Liver (tissue), 9 donors: Measurements from ENCODE around the gene USH2A. TPM values are rescaled to one million over a fixed set of nuclear protein-coding genes. Genes with fewer than 3 reads are reported as not detected.

Source experiments
- DNase-seq: peaks from one replicate; pipeline ENCODE4 v3.0.0-alpha.2; 2017; ENCODE audit warnings: low spot score
- H3K27ac ChIP-seq, 2 donors: one replicate each; pipeline ENCODE4 v1.7.0; 2013; ENCODE audit warnings: inconsistent platforms in 2 of 2, low read length in 2 of 2, control low read depth in 1 of 2, low read depth in 1 of 2, mild to moderate bottlenecking in 1 of 2
- H3K27me3 ChIP-seq, 4 donors: one replicate each; pipeline versions ENCODE4 v1.6.1 to v1.7.0; 2013; ENCODE audit warnings: low read length in 3 of 4, inconsistent platforms in 1 of 4, mild to moderate bottlenecking in 1 of 4, moderate library complexity in 1 of 4; ENCODE audit not compliant: control insufficient read depth in 4 of 4, insufficient read depth in 4 of 4
- H3K36me3 ChIP-seq, 4 donors: one replicate each; pipeline versions ENCODE4 v1.6.1 to v1.7.0; 2013; ENCODE audit warnings: low read length in 3 of 4, mild to moderate bottlenecking in 3 of 4, low read depth in 1 of 4, moderate library complexity in 1 of 4; ENCODE audit not compliant: control insufficient read depth in 4 of 4, insufficient read depth in 3 of 4
- H3K4me1 ChIP-seq, 4 donors: one replicate each; pipeline versions ENCODE4 v1.6.1 to v1.7.0; 2013; ENCODE audit warnings: low read length in 3 of 4, mild to moderate bottlenecking in 3 of 4, moderate library complexity in 1 of 4; ENCODE audit not compliant: control insufficient read depth in 4 of 4, insufficient read depth in 4 of 4
- H3K4me3 ChIP-seq, 3 donors: one replicate each; pipeline versions ENCODE4 v1.6.1 to v1.7.0; 2013; ENCODE audit warnings: low read length in 3 of 3, control low read depth in 1 of 3, low read depth in 1 of 3, mild to moderate bottlenecking in 1 of 3
- H3K9ac ChIP-seq, 2 donors: one replicate each; pipeline ENCODE4 v1.7.0; 2013; ENCODE audit warnings: low read length in 2 of 2, mild to moderate bottlenecking in 2 of 2, moderate library complexity in 2 of 2, control low read depth in 1 of 2, low read depth in 1 of 2
- H3K9me3 ChIP-seq, 4 donors: one replicate each; pipeline versions ENCODE4 v1.6.1 to v1.7.0; 2013; ENCODE audit warnings: low read length in 3 of 4; ENCODE audit not compliant: control insufficient read depth in 4 of 4
- CTCF ChIP-seq: fragments of 150-350 bp; IDR thresholded peaks from 2 replicates; pipeline ENCODE4 v1.5.1; 2017; ENCODE audit warnings: improper control_type of control experiment, low read depth, low read length; ENCODE audit not compliant: missing input control
- EGR1 ChIP-seq, 2 donors: IDR thresholded peaks; 2 replicates each; pipeline ENCODE4 v1.6.1; 2016 to 2018; ENCODE audit warnings: antibody characterized with exemption in 2 of 2, low read depth in 2 of 2
- FOXA2 ChIP-seq: IDR thresholded peaks from 2 replicates; pipeline ENCODE4 v1.6.1; 2016; ENCODE audit warnings: antibody characterized with exemption
- HNF4A ChIP-seq, 2 donors: conservative IDR thresholded peaks; 2 replicates each; pipeline ENCODE4 v1.6.1; 2016; ENCODE audit warnings: antibody characterized with exemption in 2 of 2, mild to moderate bottlenecking in 2 of 2
- JUND ChIP-seq, 2 donors: IDR thresholded peaks; 2 replicates each; pipeline ENCODE4 v1.6.1; 2016; ENCODE audit warnings: antibody characterized with exemption in 2 of 2
- MAX ChIP-seq: IDR thresholded peaks from 2 replicates; pipeline ENCODE4 v1.6.1; 2016; ENCODE audit warnings: antibody characterized with exemption
- NR2F2 ChIP-seq: IDR thresholded peaks from 2 replicates; pipeline ENCODE4 v1.6.1; 2016; ENCODE audit warnings: antibody characterized with exemption
- RAD21 ChIP-seq, 2 donors: IDR thresholded peaks; 2 replicates each; pipeline ENCODE4 v1.6.1; 2016; ENCODE audit warnings: antibody characterized with exemption in 2 of 2, mild to moderate bottlenecking in 2 of 2
- TAF1 ChIP-seq: conservative IDR thresholded peaks from 2 replicates; pipeline ENCODE4 v1.6.1; 2016; ENCODE audit warnings: antibody characterized with exemption, mild to moderate bottlenecking
- WGBS: extraction: QIAGEN DNeasy Blood & Tissue Kit; methylation state at CpG from one replicate; pipeline ENCODE4 v1.1.7; 2013; 5-methylcytosine and 5-hydroxymethylcytosine counted together
- polyA plus RNA-seq, 2 donors: library from polyadenylated mRNA; stranded (reverse) in 1 of 2; unstranded in 1 of 2; fragments of 200-250 nt in 1 of 2; fragments of >200 nt in 1 of 2; fragmentation: Nextera tagmentation in 1 of 2; extraction: Ambion mirVana in 1 of 2; gene quantifications; one replicate each; pipeline versions ENCODE4 v1.2.1 to v1.2.3, GENCODE V29; 2013 to 2015
- total RNA-seq, 2 donors: library from RNA; depleted of rRNA; stranded (reverse); fragments of >200 nt; gene quantifications; one replicate each; pipeline ENCODE4 v1.2.3, GENCODE V29; 2014
- TF ChIP-seq, protein P1 (sequence below): IDR thresholded peaks from 2 replicates; pipeline ENCODE4 v1.6.1; 2016; ENCODE audit warnings: antibody characterized with exemption
- TF ChIP-seq, protein P2 (sequence below): IDR thresholded peaks from 2 replicates; pipeline ENCODE4 v1.6.1; 2016; ENCODE audit warnings: antibody characterized with exemption
- TF ChIP-seq, protein P3 (sequence below): IDR thresholded peaks from 2 replicates; pipeline ENCODE4 v1.6.1; 2016; ENCODE audit warnings: antibody characterized with exemption, mild to moderate bottlenecking
- donor health status: healthy.
- donor health status: healthy.
- donor health status: healthy.
- donor health status: healthy.
- donor health status: healthy.

USH2A gene
- total and polyA plus RNA-seq, 4 donors = 0.14 to 1.0 (median 0.31) TPM

DNA sequence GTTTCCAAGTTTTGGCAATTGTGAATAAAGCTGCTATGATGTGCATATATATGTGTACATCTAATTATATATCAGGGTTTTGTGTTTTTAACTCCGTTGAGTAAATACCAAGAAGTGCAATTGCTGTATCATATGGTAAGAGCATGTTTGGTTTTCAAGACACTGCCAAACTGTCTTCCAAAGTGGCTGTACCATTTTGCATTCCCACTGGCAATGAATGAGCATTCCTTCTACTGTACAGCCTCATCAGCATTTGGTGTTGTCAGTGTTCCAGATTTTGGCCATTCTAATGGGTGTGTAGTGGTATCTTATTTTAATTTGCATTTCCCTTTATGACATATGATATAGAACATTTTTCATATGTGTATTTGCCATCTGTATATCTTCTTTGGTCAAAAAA, 246.3 kb downstream of the USH2A start:
- Histone ChIP-seq H3K27ac (no peak overlapping the region), H3K36me3 (no peaks in the 10 kb centered on the region), H3K27me3 (no peaks in the 10 kb centered on the region), H3K4me3 (no peak overlapping the region), H3K4me1 (peaks cover 0 to 2% (median 0%) of the 10 kb centered on the region in 4 donors), H3K9ac (no peak overlapping the region), H3K9me3 (no peaks in the 10 kb centered on the region)
- 59% methylated on average over 1 of the region's 1 CpG for WGBS
- DNase-seq = no peak
- TF ChIP-seq, protein P1, sequence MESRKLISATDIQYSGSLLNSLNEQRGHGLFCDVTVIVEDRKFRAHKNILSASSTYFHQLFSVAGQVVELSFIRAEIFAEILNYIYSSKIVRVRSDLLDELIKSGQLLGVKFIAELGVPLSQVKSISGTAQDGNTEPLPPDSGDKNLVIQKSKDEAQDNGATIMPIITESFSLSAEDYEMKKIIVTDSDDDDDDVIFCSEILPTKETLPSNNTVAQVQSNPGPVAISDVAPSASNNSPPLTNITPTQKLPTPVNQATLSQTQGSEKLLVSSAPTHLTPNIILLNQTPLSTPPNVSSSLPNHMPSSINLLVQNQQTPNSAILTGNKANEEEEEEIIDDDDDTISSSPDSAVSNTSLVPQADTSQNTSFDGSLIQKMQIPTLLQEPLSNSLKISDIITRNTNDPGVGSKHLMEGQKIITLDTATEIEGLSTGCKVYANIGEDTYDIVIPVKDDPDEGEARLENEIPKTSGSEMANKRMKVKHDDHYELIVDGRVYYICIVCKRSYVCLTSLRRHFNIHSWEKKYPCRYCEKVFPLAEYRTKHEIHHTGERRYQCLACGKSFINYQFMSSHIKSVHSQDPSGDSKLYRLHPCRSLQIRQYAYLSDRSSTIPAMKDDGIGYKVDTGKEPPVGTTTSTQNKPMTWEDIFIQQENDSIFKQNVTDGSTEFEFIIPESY = no peak
- TF ChIP-seq, protein P2, sequence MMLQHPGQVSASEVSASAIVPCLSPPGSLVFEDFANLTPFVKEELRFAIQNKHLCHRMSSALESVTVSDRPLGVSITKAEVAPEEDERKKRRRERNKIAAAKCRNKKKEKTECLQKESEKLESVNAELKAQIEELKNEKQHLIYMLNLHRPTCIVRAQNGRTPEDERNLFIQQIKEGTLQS = no peak
- TF ChIP-seq MAX (no peak), EGR1 (IDR thresholded peaks at IDR 0.05; ENCODE audit: low read depth in 2 of 2) (no peak), CTCF (no peak)

DNA sequence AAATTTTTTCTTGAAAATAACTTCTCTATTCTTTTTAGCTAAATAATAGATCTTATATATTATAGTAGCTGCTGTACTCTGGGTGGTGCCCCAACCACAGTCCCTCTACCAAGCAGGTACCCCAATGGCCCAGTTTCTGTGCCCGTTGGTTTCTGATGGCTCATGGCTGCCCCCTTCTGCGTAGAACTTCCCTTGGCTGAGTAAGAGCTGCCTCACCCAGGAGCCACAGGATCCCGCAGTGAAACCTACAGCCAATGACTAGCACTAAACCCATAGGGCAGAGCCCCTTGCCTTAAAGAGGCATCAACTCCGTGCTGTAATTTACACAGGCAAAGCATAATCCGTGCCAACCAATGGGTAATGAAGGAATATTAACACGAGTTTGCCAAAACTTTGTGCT, 247.5 kb downstream of the USH2A start:
- no peak for DNase-seq
- TF ChIP-seq FOXA2 (no peak), TAF1 (no peak), NR2F2 (no peak), EGR1 (IDR thresholded peaks at IDR 0.05; ENCODE audit: low read depth in 2 of 2) (no peak), JUND (IDR thresholded peaks at IDR 0.05) (no peak), CTCF (no peak), HNF4A (conservative IDR thresholded peaks at IDR 0.05) (no peak), RAD21 (IDR thresholded peaks at IDR 0.05) (no peak)
- TF ChIP-seq, protein P2 = no peak
- TF ChIP-seq, protein P3, sequence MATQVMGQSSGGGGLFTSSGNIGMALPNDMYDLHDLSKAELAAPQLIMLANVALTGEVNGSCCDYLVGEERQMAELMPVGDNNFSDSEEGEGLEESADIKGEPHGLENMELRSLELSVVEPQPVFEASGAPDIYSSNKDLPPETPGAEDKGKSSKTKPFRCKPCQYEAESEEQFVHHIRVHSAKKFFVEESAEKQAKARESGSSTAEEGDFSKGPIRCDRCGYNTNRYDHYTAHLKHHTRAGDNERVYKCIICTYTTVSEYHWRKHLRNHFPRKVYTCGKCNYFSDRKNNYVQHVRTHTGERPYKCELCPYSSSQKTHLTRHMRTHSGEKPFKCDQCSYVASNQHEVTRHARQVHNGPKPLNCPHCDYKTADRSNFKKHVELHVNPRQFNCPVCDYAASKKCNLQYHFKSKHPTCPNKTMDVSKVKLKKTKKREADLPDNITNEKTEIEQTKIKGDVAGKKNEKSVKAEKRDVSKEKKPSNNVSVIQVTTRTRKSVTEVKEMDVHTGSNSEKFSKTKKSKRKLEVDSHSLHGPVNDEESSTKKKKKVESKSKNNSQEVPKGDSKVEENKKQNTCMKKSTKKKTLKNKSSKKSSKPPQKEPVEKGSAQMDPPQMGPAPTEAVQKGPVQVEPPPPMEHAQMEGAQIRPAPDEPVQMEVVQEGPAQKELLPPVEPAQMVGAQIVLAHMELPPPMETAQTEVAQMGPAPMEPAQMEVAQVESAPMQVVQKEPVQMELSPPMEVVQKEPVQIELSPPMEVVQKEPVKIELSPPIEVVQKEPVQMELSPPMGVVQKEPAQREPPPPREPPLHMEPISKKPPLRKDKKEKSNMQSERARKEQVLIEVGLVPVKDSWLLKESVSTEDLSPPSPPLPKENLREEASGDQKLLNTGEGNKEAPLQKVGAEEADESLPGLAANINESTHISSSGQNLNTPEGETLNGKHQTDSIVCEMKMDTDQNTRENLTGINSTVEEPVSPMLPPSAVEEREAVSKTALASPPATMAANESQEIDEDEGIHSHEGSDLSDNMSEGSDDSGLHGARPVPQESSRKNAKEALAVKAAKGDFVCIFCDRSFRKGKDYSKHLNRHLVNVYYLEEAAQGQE = no peak
- Histone ChIP-seq H3K36me3 (no peaks in the 10 kb centered on the region), H3K9ac (no peak overlapping the region), H3K4me3 (no peak overlapping the region), H3K27ac (no peak overlapping the region), H3K9me3 (no peaks in the 10 kb centered on the region), H3K4me1 (peaks cover 0 to 2% (median 0%) of the 10 kb centered on the region in 4 donors), H3K27me3 (no peaks in the 10 kb centered on the region)
- 49% methylated on average over 6 of the region's 6 CpGs for WGBS
